SK-N-SH (cell line): ENCODE data around the gene MINDY1. TPM values are rescaled to one million over a fixed set of nuclear protein-coding genes. Genes with fewer than 3 reads are reported as not detected.

Source experiments
- CTCF ChIA-PET: fragments of 300-600, 350-600 bp; formaldehyde crosslinking; extraction: SDS; loops from one replicate; lab custom pipeline; 2021; lab: Yijun Ruan, JAX
- POLR2A ChIA-PET: fragments of 350-600 bp; sonication (Branson Sonifier 250); formaldehyde crosslinking; extraction: SDS; loops from one replicate; lab custom pipeline; 2020; ENCODE audit warnings: antibody characterized with exemption, inconsistent platforms; lab: Yijun Ruan, JAX
- DNase-seq: peaks from one replicate; pipeline ENCODE4 v3.0.0; 2012
- H2AFZ ChIP-seq: fragments of 200-600 bp; sonication (generic); 2 replicates; pipeline ENCODE4 v1.8.1; 2016; ENCODE audit warnings: antibody characterized with exemption, mild to moderate bottlenecking, low read depth
- H3F3A ChIP-seq: fragments of 200-600 bp; sonication (generic); replicated peaks from 2 replicates; pipeline ENCODE3; 2016; ENCODE audit warnings: antibody characterized with exemption, mild to moderate bottlenecking; ENCODE audit not compliant: insufficient read depth
- H3K27ac ChIP-seq, 2 experiments: fragments of 200-500 bp in 1 of 2; fragments of 200-600 bp in 1 of 2; sonication (Bioruptor generic) in 1 of 2; sonication (generic), shearing (Covaris generic) in 1 of 2; 2 replicates each; pipeline versions ENCODE4 v1.5.1 to v1.6.1; 2014 to 2016; ENCODE audit warnings: low read depth in 2 of 2, inconsistent platforms in 1 of 2, low read length in 1 of 2, mild to moderate bottlenecking in 1 of 2, mixed read lengths in 1 of 2
- H3K27me3 ChIP-seq: fragments of 200-600 bp; sonication (generic), shearing (Covaris generic); 2 replicates; pipeline ENCODE4 v1.6.1; 2016; ENCODE audit warnings: mixed run types; ENCODE audit not compliant: insufficient read depth
- H3K36me3 ChIP-seq, 2 experiments: fragments of 200-500 bp in 1 of 2; fragments of 200-600 bp in 1 of 2; sonication (Bioruptor generic) in 1 of 2; sonication (generic) in 1 of 2; replicated peaks in 1 of 2; 2 replicates each; pipeline versions ENCODE3 to v1.5.1; 2014 to 2016; ENCODE audit warnings: low read length in 1 of 2, mild to moderate bottlenecking in 1 of 2; ENCODE audit not compliant: insufficient read depth in 2 of 2, control insufficient read depth in 1 of 2
- H3K4me1 ChIP-seq, 2 experiments: fragments of 200-500 bp in 1 of 2; fragments of 200-600 bp in 1 of 2; sonication (Bioruptor generic) in 1 of 2; sonication (generic), shearing (Covaris generic) in 1 of 2; 2 replicates each; pipeline versions ENCODE4 v1.5.1 to v1.6.1; 2014 to 2016; ENCODE audit warnings: low read depth in 1 of 2, low read length in 1 of 2, mixed run types in 1 of 2; ENCODE audit not compliant: insufficient read depth in 2 of 2, control insufficient read depth in 1 of 2
- H3K4me2 ChIP-seq: fragments of 200-600 bp; sonication (generic), shearing (Covaris generic); 2 replicates; pipeline ENCODE4 v1.6.1; 2017; ENCODE audit warnings: mixed run types
- H3K4me3 ChIP-seq, 2 experiments: fragments of 200-500 bp in 1 of 2; fragments of 200-600 bp in 1 of 2; sonication (Bioruptor generic) in 1 of 2; sonication (generic), shearing (Covaris generic) in 1 of 2; 2 replicates each; pipeline versions ENCODE4 v1.5.1 to v1.8.1; 2014 to 2016; ENCODE audit warnings: low read depth in 2 of 2, inconsistent platforms in 1 of 2, low read length in 1 of 2, mild to moderate bottlenecking in 1 of 2, mixed read lengths in 1 of 2, moderate library complexity in 1 of 2
- H3K79me2 ChIP-seq: fragments of 200-600 bp; sonication (generic); 2 replicates; pipeline ENCODE4 v1.8.1; 2017; ENCODE audit warnings: mild to moderate bottlenecking; ENCODE audit not compliant: insufficient read depth
- H3K9ac ChIP-seq: fragments of 200-600 bp; sonication (generic); 2 replicates; pipeline ENCODE4 v1.6.1; 2017; ENCODE audit warnings: mixed run types
- H3K9me2 ChIP-seq: fragments of 200-600 bp; sonication (generic); 2 replicates; pipeline ENCODE4 v1.6.1; 2017; ENCODE audit warnings: mixed run types
- H3K9me3 ChIP-seq: fragments of 200-600 bp; sonication (generic); 2 replicates; pipeline ENCODE4 v1.6.1; 2017; ENCODE audit warnings: mixed run types, mild to moderate bottlenecking, moderate library complexity
- H4K20me1 ChIP-seq: fragments of 200-600 bp; sonication (generic); 2 replicates; pipeline ENCODE4 v1.6.1; 2017; ENCODE audit warnings: mild to moderate bottlenecking, mixed run types; ENCODE audit not compliant: insufficient read depth
- ELF1 ChIP-seq: IDR thresholded peaks from 2 replicates; pipeline ENCODE4 v1.4.0; 2012
- EP300 ChIP-seq, 2 experiments: IDR thresholded peaks; 2 replicates each; pipeline versions ENCODE4 v1.4.0 to v1.6.1; 2012; ENCODE audit warnings: borderline replicate concordance in 1 of 2, low read depth in 1 of 2, low read length in 1 of 2
- FOSL2 ChIP-seq: IDR thresholded peaks from 2 replicates; pipeline ENCODE4 v1.4.0; 2012; ENCODE audit warnings: low read depth, mild to moderate bottlenecking, moderate library complexity, borderline replicate concordance
- MAX ChIP-seq: IDR thresholded peaks from 2 replicates; pipeline ENCODE4 v1.4.0; 2012; ENCODE audit warnings: low read depth
- NRF1 ChIP-seq: IDR thresholded peaks from 2 replicates; pipeline ENCODE4 v1.6.1; 2012; ENCODE audit warnings: low read depth, mild to moderate bottlenecking, low read length
- REST ChIP-seq: IDR thresholded peaks from 2 replicates; pipeline ENCODE4 v1.6.1; 2012; ENCODE audit warnings: mild to moderate bottlenecking, low read depth, low read length, moderate library complexity
- YY1 ChIP-seq: IDR thresholded peaks from 2 replicates; pipeline ENCODE4 v1.4.0; 2012; ENCODE audit warnings: low read depth, mild to moderate bottlenecking
- WGBS: methylation state at CpG from one replicate; pipeline ENCODE4 v1.1.6; 2017; ENCODE audit warnings: low lambda C conversion rate; 5-methylcytosine and 5-hydroxymethylcytosine counted together
- polyA plus RNA-seq, 3 experiments: library from polyadenylated mRNA; depleted of rRNA; stranded (reverse); fragments of >200 nt; gene quantifications; 2 replicates each; pipeline ENCODE4 v1.2.3, GENCODE V29; 2012
- TF ChIP-seq, protein P1 (sequence below): IDR thresholded peaks from 2 replicates; pipeline ENCODE4 v1.4.0; 2012; ENCODE audit warnings: low read depth, borderline replicate concordance
- TF ChIP-seq, protein P2 (sequence below): fragments of 150-350 bp; IDR thresholded peaks from 2 replicates; pipeline ENCODE4 v1.6.1; 2016; ENCODE audit warnings: mild to moderate bottlenecking, low read depth, low read length
- TF ChIP-seq, protein P3 (sequence below): fragments of 150-350 bp; IDR thresholded peaks from 2 replicates; pipeline ENCODE4 v1.6.1; 2017; ENCODE audit warnings: antibody characterized with exemption, low read length, low read depth, borderline replicate concordance

The MINDY1 gene
- polyA plus RNA-seq, 1 of the 3 experiments (the other 2 are of a cell fraction) = 6.0 TPM

- no peak; the same call in 1 of the 2 replicates for TF ChIP-seq MAX
- TF ChIP-seq FOSL2 = no peak
- no peak for TF ChIP-seq REST
- 0 out of 2 replicates have a peak, but pooled peaks have one; percentile 26 for TF ChIP-seq YY1
- TF ChIP-seq, protein P1, sequence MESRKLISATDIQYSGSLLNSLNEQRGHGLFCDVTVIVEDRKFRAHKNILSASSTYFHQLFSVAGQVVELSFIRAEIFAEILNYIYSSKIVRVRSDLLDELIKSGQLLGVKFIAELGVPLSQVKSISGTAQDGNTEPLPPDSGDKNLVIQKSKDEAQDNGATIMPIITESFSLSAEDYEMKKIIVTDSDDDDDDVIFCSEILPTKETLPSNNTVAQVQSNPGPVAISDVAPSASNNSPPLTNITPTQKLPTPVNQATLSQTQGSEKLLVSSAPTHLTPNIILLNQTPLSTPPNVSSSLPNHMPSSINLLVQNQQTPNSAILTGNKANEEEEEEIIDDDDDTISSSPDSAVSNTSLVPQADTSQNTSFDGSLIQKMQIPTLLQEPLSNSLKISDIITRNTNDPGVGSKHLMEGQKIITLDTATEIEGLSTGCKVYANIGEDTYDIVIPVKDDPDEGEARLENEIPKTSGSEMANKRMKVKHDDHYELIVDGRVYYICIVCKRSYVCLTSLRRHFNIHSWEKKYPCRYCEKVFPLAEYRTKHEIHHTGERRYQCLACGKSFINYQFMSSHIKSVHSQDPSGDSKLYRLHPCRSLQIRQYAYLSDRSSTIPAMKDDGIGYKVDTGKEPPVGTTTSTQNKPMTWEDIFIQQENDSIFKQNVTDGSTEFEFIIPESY = no peak
Measured at GRCh38 chr1:151008244-151009205, 1.8 kb upstream of the MINDY1 start, which contains the start of gene PRUNE1 (continued).

DNA sequence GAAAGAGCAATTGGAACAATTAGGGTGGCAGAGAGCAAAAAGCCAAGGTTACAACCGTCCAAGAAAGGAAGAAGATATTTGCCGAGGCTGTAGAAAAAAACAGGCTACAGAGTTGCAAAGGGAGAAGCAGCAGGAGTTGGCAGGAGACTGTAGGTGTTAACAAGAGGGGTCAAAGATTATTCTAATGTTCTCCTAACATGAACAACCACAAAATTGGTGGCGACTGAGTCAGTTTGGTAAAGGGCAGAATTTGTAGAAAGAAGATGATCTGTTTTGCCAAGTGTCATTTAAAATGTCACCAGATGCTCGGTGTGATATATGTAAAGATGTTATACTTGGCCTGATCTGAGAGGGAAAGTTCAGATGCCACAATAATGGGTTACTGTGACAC is 1.1 kb upstream of the MINDY1 start:
- H2AFZ ChIP-seq = peak overlapping the region; percentile 81
- peaks cover 24% of the 10 kb centered on the region; the same call in 1 of the 2 replicates for H3K79me2 ChIP-seq
- no peak for DNase-seq
- peak overlapping the region; percentile 87 for H3K4me2 ChIP-seq
- peak overlapping the region; percentile 24 to 80; a peak in 3 of 4 replicates for H3K4me3 ChIP-seq
- no peaks in the 10 kb centered on the region for H3K36me3 ChIP-seq
- no peaks in the 10 kb centered on the region for H3K9me2 ChIP-seq
- no peaks in the 10 kb centered on the region for H4K20me1 ChIP-seq
- H3K27me3 ChIP-seq = no peaks in the 10 kb centered on the region
- peak overlapping the region; percentile 79 to 86 for H3K27ac ChIP-seq
- CTCF ChIA-PET = interaction anchor here (2.3 to 15.9 kb wide), 3 partner anchors 13 to 28 kb away, joined by 7 to 371 read pairs (median 79); partner anchors contain the start of genes ANXA9 and CERS2
- peak overlapping the region; percentile 60 for H3K9ac ChIP-seq
- H3K9me3 ChIP-seq = no peaks in the 10 kb centered on the region
- TF ChIP-seq NRF1 = no peak
- no peak for TF ChIP-seq ELF1
- TF ChIP-seq, protein P2, sequence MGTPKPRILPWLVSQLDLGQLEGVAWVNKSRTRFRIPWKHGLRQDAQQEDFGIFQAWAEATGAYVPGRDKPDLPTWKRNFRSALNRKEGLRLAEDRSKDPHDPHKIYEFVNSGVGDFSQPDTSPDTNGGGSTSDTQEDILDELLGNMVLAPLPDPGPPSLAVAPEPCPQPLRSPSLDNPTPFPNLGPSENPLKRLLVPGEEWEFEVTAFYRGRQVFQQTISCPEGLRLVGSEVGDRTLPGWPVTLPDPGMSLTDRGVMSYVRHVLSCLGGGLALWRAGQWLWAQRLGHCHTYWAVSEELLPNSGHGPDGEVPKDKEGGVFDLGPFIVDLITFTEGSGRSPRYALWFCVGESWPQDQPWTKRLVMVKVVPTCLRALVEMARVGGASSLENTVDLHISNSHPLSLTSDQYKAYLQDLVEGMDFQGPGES = no peak
- TF ChIP-seq, protein P3, sequence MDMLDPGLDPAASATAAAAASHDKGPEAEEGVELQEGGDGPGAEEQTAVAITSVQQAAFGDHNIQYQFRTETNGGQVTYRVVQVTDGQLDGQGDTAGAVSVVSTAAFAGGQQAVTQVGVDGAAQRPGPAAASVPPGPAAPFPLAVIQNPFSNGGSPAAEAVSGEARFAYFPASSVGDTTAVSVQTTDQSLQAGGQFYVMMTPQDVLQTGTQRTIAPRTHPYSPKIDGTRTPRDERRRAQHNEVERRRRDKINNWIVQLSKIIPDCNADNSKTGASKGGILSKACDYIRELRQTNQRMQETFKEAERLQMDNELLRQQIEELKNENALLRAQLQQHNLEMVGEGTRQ = no peak
- TF ChIP-seq REST = no peak
- TF ChIP-seq EP300 (IDR thresholded peaks at IDR 0.05; ENCODE audit: borderline replicate concordance in 1 of 2, low read depth in 1 of 2, low read length in 1 of 2) = no peak
- TF ChIP-seq, all 33 proteins: peak for 0
- POLR2A ChIA-PET = no interaction called here
- H3F3A ChIP-seq = peaks cover 15% of the 10 kb centered on the region
- peaks cover 6 to 30% of the 10 kb centered on the region in 2 experiments; a peak in 2 of 4 replicates for H3K4me1 ChIP-seq
- 41% methylated on average over 4 of the region's 4 CpGs for WGBS
